Measurements from ENCODE around the gene DUSP18.
"Not testable (repeated sequence)": the region's sequence is repeated elsewhere in the genome, so short reads cannot be mapped to it uniquely, and the experiment has no call there.

Gene DUSP18

DNA sequence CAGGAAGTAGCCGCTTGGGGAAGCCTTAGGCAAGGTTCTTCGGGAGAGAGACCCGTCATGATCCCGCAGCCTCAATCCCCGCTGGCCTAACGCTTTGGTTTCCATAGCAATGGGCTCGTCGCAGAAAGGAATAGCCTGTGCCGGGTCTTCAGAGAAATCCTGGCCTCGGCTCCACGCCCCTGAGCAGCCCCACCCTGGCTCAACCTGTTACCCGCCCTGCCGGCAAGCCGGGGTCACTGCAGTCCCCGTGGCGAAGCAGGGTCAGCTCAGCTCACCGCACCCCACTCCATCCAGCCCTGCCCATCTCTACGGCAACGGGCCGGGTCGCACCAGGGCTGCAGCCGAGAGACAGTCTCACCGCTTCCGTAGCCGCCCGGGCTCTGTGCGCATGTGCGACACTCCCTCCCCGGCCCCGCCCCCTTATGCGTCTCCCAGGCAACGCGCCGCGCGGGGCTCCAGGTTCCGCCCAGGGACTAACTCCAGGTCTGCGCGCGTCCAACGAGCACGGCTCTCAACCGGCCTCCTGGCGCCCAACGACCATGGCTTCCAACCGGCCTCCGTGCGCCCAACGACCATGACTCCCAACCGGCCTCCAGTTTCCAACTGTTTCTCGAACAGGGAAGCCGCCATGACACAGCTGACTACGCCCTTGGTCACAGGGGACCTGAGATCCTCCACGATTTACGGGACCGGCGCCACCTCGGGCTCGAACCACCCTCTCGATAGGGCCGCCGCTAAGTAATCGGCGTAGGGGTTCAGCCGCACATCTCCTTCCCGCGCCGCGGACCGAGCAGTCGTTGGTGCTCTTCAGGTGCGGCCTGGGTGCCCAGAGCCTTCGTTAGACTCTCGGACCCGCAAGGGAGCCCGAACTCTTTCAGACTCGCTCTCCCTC is at the start of gene DUSP18:
Gene DUSP18 (minus strand): TSS at position 382 of the 892 bp plus-strand sequence. CDS start 3,872 bp downstream, outside the sequence.
- peak; percentile 89 for DNase-seq

DNA sequence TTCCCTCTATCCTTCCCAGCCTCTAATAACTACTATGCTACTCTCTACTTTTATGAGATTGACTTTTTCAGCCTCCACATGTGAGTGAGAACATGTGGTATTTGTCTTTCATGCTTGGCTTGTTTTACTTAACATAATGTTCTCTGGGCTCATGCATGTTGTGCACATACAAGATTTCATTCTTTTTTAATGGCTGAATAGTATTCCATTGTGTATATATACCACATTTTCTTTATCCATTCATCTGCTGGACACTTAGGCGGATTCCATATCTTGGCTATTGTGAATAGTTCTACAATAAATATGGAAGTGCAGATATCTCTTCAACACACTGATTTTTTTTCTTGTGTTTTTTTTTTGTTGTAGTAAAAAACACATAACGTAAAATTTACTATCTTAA is 46.4 kb upstream of the DUSP18 start:
- DNase-seq, result no peak

GRCh38 chr22:30712094-30712493 is 44.4 kb upstream of the DUSP18 start:
- no peak for DNase-seq

- DNase-seq, result not testable (repeated sequence)
These were observed 42.3 kb upstream of the DUSP18 start for GRCh38 chr22:30709980-30710379.

GRCh38 chr22:30705710-30706651 is 38.3 kb upstream of the DUSP18 start:
- peak; percentile 67 for DNase-seq

GRCh38 chr22:30704978-30705377 is 37.3 kb upstream of the DUSP18 start:
- no peak for DNase-seq

- no peak for DNase-seq
These were observed 35.2 kb upstream of the DUSP18 start for GRCh38 chr22:30702856-30703255.

GRCh38 chr22:30701872-30702271 is 34.2 kb upstream of the DUSP18 start:
- no peak for DNase-seq

DNA sequence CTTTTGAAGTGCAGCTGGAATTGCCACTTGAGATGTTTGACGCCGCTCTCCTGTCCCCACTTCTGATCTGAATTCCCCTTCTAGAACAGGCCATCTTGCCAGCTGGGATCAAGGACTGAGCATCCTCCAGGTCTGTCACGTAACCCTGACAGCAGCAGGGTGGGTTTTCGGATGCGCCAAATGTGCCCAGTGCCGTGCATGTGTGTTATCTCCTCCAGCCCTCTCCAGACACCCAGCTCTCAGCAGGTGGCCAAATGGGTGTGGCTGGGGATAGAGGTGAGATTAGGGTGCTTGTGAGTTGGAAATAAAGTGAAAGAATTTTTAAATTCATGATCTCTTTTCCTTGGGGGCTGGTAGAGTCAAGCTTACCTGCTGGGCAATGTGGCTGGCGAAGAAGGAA is 30.3 kb upstream of the DUSP18 start:
- DNase-seq, result no peak

GRCh38 chr22:30695871-30696655 is 28.4 kb upstream of the DUSP18 start:
- no peak for DNase-seq

GRCh38 chr22:30695351-30695851 is 27.7 kb upstream of the DUSP18 start:
- no peak for DNase-seq

- peak; percentile 48 for DNase-seq
These were observed 27.1 kb upstream of the DUSP18 start, which contains the start of gene OSBP2 for GRCh38 chr22:30694640-30695350. OSBP2 (plus strand) TSS chr22:30694874; CDS start chr22:30694910, 36 bp downstream.

GRCh38 chr22:30694171-30694639 is 26.5 kb upstream of the DUSP18 start:
- peak; percentile 78 for DNase-seq

DNA sequence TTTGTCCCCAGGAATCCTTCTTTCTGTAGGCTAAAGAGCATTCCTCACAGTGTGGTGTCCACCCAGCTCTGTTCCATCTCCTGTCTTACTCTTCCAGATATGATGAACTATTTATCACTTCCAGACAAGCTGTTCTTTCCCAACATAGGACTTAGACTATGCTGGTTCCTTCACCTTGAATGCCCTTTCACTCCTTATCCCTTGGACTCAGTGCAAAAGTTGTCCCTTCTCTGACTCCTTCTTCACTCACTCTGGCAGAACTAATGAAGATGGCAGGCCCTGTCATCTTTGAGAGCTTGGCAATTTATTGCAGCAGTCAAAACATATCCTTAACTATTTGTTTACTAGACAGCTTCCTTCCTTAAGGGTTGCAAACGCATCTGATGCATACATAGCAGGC is 23.5 kb upstream of the DUSP18 start:
- no peak for DNase-seq

GRCh38 chr22:30689622-30690021 is 21.9 kb upstream of the DUSP18 start:
- no peak for DNase-seq

DNA sequence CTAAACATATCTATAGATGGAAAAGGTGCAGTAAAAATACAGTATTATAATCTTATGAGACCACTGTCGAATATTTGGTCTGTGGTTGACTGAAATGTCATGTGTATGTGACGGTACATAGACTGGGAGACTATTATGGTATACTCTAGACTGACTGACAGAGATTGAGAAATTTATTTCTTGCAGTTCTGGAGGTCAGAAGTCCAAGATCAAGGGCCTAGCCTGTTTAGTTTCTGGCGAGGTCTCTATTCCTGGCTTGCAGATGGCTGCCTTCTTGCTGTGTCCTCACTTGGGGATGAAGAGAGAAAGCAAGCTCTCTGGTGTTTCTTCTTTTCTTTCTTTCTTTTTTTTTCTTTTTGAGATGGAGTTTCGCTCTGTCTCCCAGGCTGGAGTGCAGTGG is 19.7 kb upstream of the DUSP18 start:
- no peak for DNase-seq

DNA sequence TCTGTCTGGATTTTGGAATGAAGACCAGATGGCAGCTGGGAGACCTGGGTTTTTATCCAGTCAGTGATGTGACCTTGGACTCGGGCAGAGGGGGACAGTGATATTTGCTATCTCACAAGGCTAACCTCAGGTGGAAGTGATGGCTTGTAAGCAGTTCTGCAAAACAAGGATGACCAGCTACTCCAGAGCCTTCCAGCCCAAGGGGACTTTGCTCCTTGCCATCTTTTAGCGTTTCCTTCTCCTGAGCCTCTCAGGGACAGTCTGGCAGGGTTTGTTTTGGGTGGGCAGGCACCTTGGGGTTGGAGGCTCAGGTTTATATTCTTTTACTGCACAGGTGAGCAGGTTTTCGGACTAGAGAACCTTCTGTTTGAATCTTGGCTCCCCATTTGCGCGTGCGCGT is 17.5 kb upstream of the DUSP18 start:
- DNase-seq, result no peak

DNA sequence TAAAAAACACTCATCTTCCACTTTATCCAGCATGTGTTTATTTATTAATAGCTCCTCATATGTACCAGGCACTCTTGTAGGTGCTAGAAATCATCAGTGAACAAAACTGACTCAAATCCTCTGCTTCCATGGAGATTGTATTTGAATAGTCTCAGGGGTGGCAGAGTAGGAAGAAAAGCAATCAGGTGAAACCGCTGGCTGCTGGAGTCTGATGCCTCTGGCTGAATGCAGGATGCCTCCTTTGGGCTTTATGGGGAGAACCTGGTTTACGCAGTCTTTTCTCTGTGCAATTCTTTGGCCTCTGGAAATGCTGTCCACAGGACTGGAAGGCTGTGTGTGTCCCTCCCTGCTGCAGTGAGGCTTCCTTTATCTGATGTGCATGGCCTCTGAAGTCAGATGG is 14.2 kb upstream of the DUSP18 start:
- no peak for DNase-seq

GRCh38 chr22:30680991-30681770 is 13.5 kb upstream of the DUSP18 start:
- DNase-seq, result no peak

DNA sequence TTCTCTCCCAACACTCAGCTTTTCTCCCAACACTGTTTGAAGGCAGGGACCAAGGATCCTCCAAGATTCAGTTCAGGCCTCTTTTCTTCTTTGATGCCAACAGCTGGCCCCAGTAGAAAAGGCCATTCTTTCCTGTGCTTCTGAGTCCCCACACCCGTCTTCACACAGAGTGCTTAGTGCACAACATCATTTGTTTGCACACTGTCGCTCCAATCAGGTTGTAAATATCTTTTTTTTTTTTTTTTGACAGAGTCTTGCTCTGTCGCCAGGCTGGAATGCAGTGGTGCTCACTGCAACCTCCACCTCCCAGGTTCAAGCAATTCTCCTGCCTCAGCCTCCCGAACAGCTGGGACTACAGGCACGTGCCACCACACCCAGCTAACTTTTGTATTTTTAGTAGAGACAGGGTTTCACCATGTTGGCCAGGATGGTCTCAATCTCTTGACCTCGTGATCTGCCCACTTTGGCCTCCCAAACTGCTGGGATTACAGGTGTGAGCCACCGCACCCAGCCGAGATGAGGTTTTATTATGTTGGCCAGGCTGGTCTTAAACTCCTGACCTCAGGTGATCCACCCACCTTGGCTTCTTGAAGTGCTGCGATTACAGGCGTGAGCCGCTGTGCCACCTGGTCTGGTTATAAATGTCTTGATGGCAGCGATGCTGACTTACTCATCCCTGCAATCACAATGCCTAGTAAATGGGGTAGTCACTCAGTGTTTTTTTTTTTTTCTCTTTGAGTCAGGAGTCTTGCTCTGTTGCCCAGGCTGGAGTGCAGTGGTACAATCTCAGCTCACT is 12.4 kb upstream of the DUSP18 start:
- DNase-seq, result not testable (repeated sequence)

All from NCI-H1092 treated with DMSO at 0.1 percent for 48 hours (cell line).